SW480 (cell line): ENCODE results near the gene SH3BP5L.

ENCODE experiments used
- DNase-seq: peaks from one replicate; pipeline ENCODE4 v3.0.0-alpha.2; 2016; ENCODE audit warnings: low spot score

The SH3BP5L gene

GRCh38 chr1:248776991-248777390 lies 48.7 kb downstream of the SH3BP5L start:
- no peak for DNase-seq

- DNase-seq = no peak
These were observed 50.3 kb downstream of the SH3BP5L start for GRCh38 chr1:248775441-248775840.
